ENCODE data around the gene ADGRA3. TPM values are rescaled to one million over a fixed set of nuclear protein-coding genes. Genes with fewer than 3 reads are reported as not detected.

ADGRA3 gene
- polyA plus RNA-seq, 4 donors: 10.8 to 52.3 (median 11.9) TPM

- no peak overlapping the region for H3K4me3 ChIP-seq (ENCODE audit: low read depth in 1 of 3, low read length in 3 of 3)
- no peak for FAIRE-seq
- no peaks in the 10 kb centered on the region for H3K27me3 ChIP-seq (ENCODE audit: control insufficient read depth in 3 of 3, insufficient read depth in 3 of 3, low read length in 3 of 3)
- H3K36me3 ChIP-seq (ENCODE audit: control insufficient read depth in 3 of 3, insufficient read depth in 2 of 3, low read depth in 1 of 3, low read length in 3 of 3): peaks cover 0 to 22% (median 0%) of the 10 kb centered on the region in 3 donors
- peaks cover 0 to 21% (median 0%) of the 10 kb centered on the region in 3 donors for H3K4me1 ChIP-seq (ENCODE audit: control insufficient read depth in 3 of 3, insufficient read depth in 2 of 3, low read depth in 1 of 3, low read length in 2 of 3)
- no peaks in the 10 kb centered on the region for H3K9me3 ChIP-seq (ENCODE audit: control insufficient read depth in 2 of 2, insufficient read depth in 1 of 2, low read depth in 1 of 2, low read length in 1 of 2)
- no peak overlapping the region for H3K27ac ChIP-seq (ENCODE audit: low read depth in 1 of 3, low read length in 2 of 3)
- 85 to 94% (median 91%) methylated on average over 5 of the region's 5 CpGs for WGBS, 3 donors
- DNase-seq: no peak
These were observed 52.7 kb downstream of the ADGRA3 start for GRCh38 chr4:22463179-22463578.

- H3K36me3 ChIP-seq (ENCODE audit: control insufficient read depth in 3 of 3, insufficient read depth in 2 of 3, low read depth in 1 of 3, low read length in 3 of 3): peaks cover 0 to 22% (median 0%) of the 10 kb centered on the region in 3 donors
- H3K27me3 ChIP-seq (ENCODE audit: control insufficient read depth in 3 of 3, insufficient read depth in 3 of 3, low read length in 3 of 3): no peaks in the 10 kb centered on the region
- DNase-seq (no peak), FAIRE-seq (no peak)
- no peaks in the 10 kb centered on the region for H3K9me3 ChIP-seq (ENCODE audit: control insufficient read depth in 2 of 2, insufficient read depth in 1 of 2, low read depth in 1 of 2, low read length in 1 of 2)
- no peak overlapping the region for H3K27ac ChIP-seq (ENCODE audit: low read depth in 1 of 3, low read length in 2 of 3)
- no peak overlapping the region for H3K4me3 ChIP-seq (ENCODE audit: low read depth in 1 of 3, low read length in 3 of 3)
- H3K4me1 ChIP-seq (ENCODE audit: control insufficient read depth in 3 of 3, insufficient read depth in 2 of 3, low read depth in 1 of 3, low read length in 2 of 3): peaks cover 0 to 25% (median 0%) of the 10 kb centered on the region in 3 donors
- WGBS, 3 donors: 90 to 95% (median 91%) methylated on average over 3 of the region's 3 CpGs
These were observed 53.2 kb downstream of the ADGRA3 start for GRCh38 chr4:22462688-22463087.

- H3K27ac ChIP-seq (ENCODE audit: low read depth in 1 of 3, low read length in 2 of 3): peak overlapping the region in 1 of 3 donors; percentile 8
- H3K36me3 ChIP-seq (ENCODE audit: control insufficient read depth in 3 of 3, insufficient read depth in 2 of 3, low read depth in 1 of 3, low read length in 3 of 3): peaks cover 0 to 18% (median 0%) of the 10 kb centered on the region in 3 donors
- H3K4me3 ChIP-seq (ENCODE audit: low read depth in 1 of 3, low read length in 3 of 3): no peak overlapping the region
- no peaks in the 10 kb centered on the region for H3K27me3 ChIP-seq (ENCODE audit: control insufficient read depth in 3 of 3, insufficient read depth in 3 of 3, low read length in 3 of 3)
- DNase-seq: peak in 1 of 2 donors; percentile 46
- FAIRE-seq: no peak
- H3K9me3 ChIP-seq (ENCODE audit: control insufficient read depth in 2 of 2, insufficient read depth in 1 of 2, low read depth in 1 of 2, low read length in 1 of 2): no peaks in the 10 kb centered on the region
- H3K4me1 ChIP-seq (ENCODE audit: control insufficient read depth in 3 of 3, insufficient read depth in 2 of 3, low read depth in 1 of 3, low read length in 2 of 3): peaks cover 0 to 34% (median 0%) of the 10 kb centered on the region in 3 donors
These were observed 55.6 kb downstream of the ADGRA3 start for GRCh38 chr4:22460266-22460665.

- peaks cover 0 to 43% (median 0%) of the 10 kb centered on the region in 3 donors for H3K4me1 ChIP-seq (ENCODE audit: control insufficient read depth in 3 of 3, insufficient read depth in 2 of 3, low read depth in 1 of 3, low read length in 2 of 3)
- H3K4me3 ChIP-seq (ENCODE audit: low read depth in 1 of 3, low read length in 3 of 3): no peak overlapping the region
- H3K27ac ChIP-seq (ENCODE audit: low read depth in 1 of 3, low read length in 2 of 3): no peak overlapping the region
- peak; percentile 28 to 30 for DNase-seq
- FAIRE-seq: no peak
- H3K36me3 ChIP-seq (ENCODE audit: control insufficient read depth in 3 of 3, insufficient read depth in 2 of 3, low read depth in 1 of 3, low read length in 3 of 3): peaks cover 0 to 9% (median 0%) of the 10 kb centered on the region in 3 donors
- no peaks in the 10 kb centered on the region for H3K9me3 ChIP-seq (ENCODE audit: control insufficient read depth in 2 of 2, insufficient read depth in 1 of 2, low read depth in 1 of 2, low read length in 1 of 2)
- WGBS, 3 donors: 50 to 74% (median 53%) methylated on average over 4 of the region's 4 CpGs
- no peaks in the 10 kb centered on the region for H3K27me3 ChIP-seq (ENCODE audit: control insufficient read depth in 3 of 3, insufficient read depth in 3 of 3, low read length in 3 of 3)
These were observed 57.8 kb downstream of the ADGRA3 start for GRCh38 chr4:22458098-22458497.

- FAIRE-seq: no peak
These were observed 58.5 kb downstream of the ADGRA3 start for GRCh38 chr4:22457348-22457747.

GRCh38 chr4:22456291-22456690 lies 59.6 kb downstream of the ADGRA3 start:
- Histone ChIP-seq H3K27ac (ENCODE audit: low read depth in 1 of 3, low read length in 2 of 3) (no peak overlapping the region), H3K4me1 (ENCODE audit: control insufficient read depth in 3 of 3, insufficient read depth in 2 of 3, low read depth in 1 of 3, low read length in 2 of 3) (peaks cover 0 to 43% (median 0%) of the 10 kb centered on the region in 3 donors), H3K36me3 (ENCODE audit: control insufficient read depth in 3 of 3, insufficient read depth in 2 of 3, low read depth in 1 of 3, low read length in 3 of 3) (peaks cover 0 to 4% (median 0%) of the 10 kb centered on the region in 3 donors), H3K27me3 (ENCODE audit: control insufficient read depth in 3 of 3, insufficient read depth in 3 of 3, low read length in 3 of 3) (no peaks in the 10 kb centered on the region), H3K9me3 (ENCODE audit: control insufficient read depth in 2 of 2, insufficient read depth in 1 of 2, low read depth in 1 of 2, low read length in 1 of 2) (no peaks in the 10 kb centered on the region), H3K4me3 (ENCODE audit: low read depth in 1 of 3, low read length in 3 of 3) (no peak overlapping the region)
- WGBS, 3 donors: 67 to 74% (median 69%) methylated on average over 3 of the region's 3 CpGs
- DNase-seq (no peak), FAIRE-seq (no peak)

More at GRCh38 chr4:22457348-22457747, 58.5 kb downstream of the ADGRA3 start:
- no peaks in the 10 kb centered on the region for H3K9me3 ChIP-seq (ENCODE audit: control insufficient read depth in 2 of 2, insufficient read depth in 1 of 2, low read depth in 1 of 2, low read length in 1 of 2)
- no peak for DNase-seq
- 71 to 77% (median 73%) methylated on average over 3 of the region's 3 CpGs for WGBS, 3 donors
- H3K27ac ChIP-seq (ENCODE audit: low read depth in 1 of 3, low read length in 2 of 3): no peak overlapping the region
- peaks cover 0 to 4% (median 0%) of the 10 kb centered on the region in 3 donors for H3K36me3 ChIP-seq (ENCODE audit: control insufficient read depth in 3 of 3, insufficient read depth in 2 of 3, low read depth in 1 of 3, low read length in 3 of 3)
- H3K4me1 ChIP-seq (ENCODE audit: control insufficient read depth in 3 of 3, insufficient read depth in 2 of 3, low read depth in 1 of 3, low read length in 2 of 3): peaks cover 0 to 43% (median 0%) of the 10 kb centered on the region in 3 donors
- no peaks in the 10 kb centered on the region for H3K27me3 ChIP-seq (ENCODE audit: control insufficient read depth in 3 of 3, insufficient read depth in 3 of 3, low read length in 3 of 3)
- no peak overlapping the region for H3K4me3 ChIP-seq (ENCODE audit: low read depth in 1 of 3, low read length in 3 of 3)

GRCh38 chr4:22454955-22455354 lies 60.9 kb downstream of the ADGRA3 start:
- Histone ChIP-seq H3K36me3 (ENCODE audit: control insufficient read depth in 3 of 3, insufficient read depth in 2 of 3, low read depth in 1 of 3, low read length in 3 of 3) (peaks cover 0 to 4% (median 0%) of the 10 kb centered on the region in 3 donors), H3K27me3 (ENCODE audit: control insufficient read depth in 3 of 3, insufficient read depth in 3 of 3, low read length in 3 of 3) (no peaks in the 10 kb centered on the region), H3K4me1 (ENCODE audit: control insufficient read depth in 3 of 3, insufficient read depth in 2 of 3, low read depth in 1 of 3, low read length in 2 of 3) (peaks cover 0 to 33% (median 0%) of the 10 kb centered on the region in 3 donors), H3K27ac (ENCODE audit: low read depth in 1 of 3, low read length in 2 of 3) (no peak overlapping the region), H3K9me3 (ENCODE audit: control insufficient read depth in 2 of 2, insufficient read depth in 1 of 2, low read depth in 1 of 2, low read length in 1 of 2) (no peaks in the 10 kb centered on the region), H3K4me3 (ENCODE audit: low read depth in 1 of 3, low read length in 3 of 3) (no peak overlapping the region)
- 16 to 53% (median 29%) methylated on average over 3 of the region's 3 CpGs for WGBS, 3 donors
- DNase-seq: peak; percentile 61 to 64
- no peak for FAIRE-seq

GRCh38 chr4:22454216-22454838 lies 61.5 kb downstream of the ADGRA3 start:
- Histone ChIP-seq H3K27ac (ENCODE audit: low read depth in 1 of 3, low read length in 2 of 3) (no peak overlapping the region), H3K9me3 (ENCODE audit: control insufficient read depth in 2 of 2, insufficient read depth in 1 of 2, low read depth in 1 of 2, low read length in 1 of 2) (no peaks in the 10 kb centered on the region), H3K36me3 (ENCODE audit: control insufficient read depth in 3 of 3, insufficient read depth in 2 of 3, low read depth in 1 of 3, low read length in 3 of 3) (peaks cover 0 to 7% (median 0%) of the 10 kb centered on the region in 3 donors), H3K4me1 (ENCODE audit: control insufficient read depth in 3 of 3, insufficient read depth in 2 of 3, low read depth in 1 of 3, low read length in 2 of 3) (peaks cover 0 to 27% (median 0%) of the 10 kb centered on the region in 3 donors), H3K4me3 (ENCODE audit: low read depth in 1 of 3, low read length in 3 of 3) (no peak overlapping the region), H3K27me3 (ENCODE audit: control insufficient read depth in 3 of 3, insufficient read depth in 3 of 3, low read length in 3 of 3) (no peaks in the 10 kb centered on the region)
- no peak for FAIRE-seq
- WGBS, 3 donors: 66 to 77% (median 73%) methylated on average over 3 of the region's 3 CpGs
- no peak for DNase-seq

All from small intestine (tissue), 7 donors.